Measurements from ENCODE around the gene USO1.

DNA sequence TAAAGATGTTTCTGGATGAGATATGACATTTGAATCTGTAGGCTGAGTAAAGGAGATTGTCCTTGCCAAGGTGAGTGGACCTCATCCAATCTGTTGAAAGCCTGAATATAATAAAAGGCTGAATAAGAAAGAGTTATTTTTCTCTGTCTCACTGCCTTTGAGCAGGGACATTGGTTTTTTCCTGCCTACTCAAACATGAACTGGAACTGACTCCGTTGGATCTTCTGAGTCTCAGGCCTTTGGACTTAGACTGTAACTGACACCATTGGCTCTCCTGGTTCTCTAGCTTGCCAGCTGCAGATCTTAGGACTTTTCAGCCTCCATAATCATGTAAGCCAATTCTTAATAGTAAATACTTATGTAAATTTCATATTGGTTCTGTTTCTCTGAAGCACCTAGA is 134.3 kb downstream of the USO1 start:
- TF ChIP-seq TAF1 (IDR thresholded peaks at IDR 0.05; ENCODE audit: borderline replicate concordance, insufficient read depth, low read length) (no peak), POLR2AphosphoS5 (IDR thresholded peaks at IDR 0.05; ENCODE audit: low read depth, low read length) (no peak)

Data from PFSK-1 (cell line).